GM23338 (cell line): ENCODE measurements around the gene TIMMDC1. TPM values are rescaled to one million over a fixed set of nuclear protein-coding genes. Genes with fewer than 3 reads are reported as not detected.

Experiments
- NANOG ChIP-seq: IDR thresholded peaks from 2 replicates; pipeline ENCODE4 v1.6.1; 2016; ENCODE audit warnings: antibody characterized with exemption, borderline replicate concordance
- ZNF114 ChIP-seq: fragments of 250-450 bp; sonication (Bioruptor Pico); IDR thresholded peaks from 2 replicates; pipeline ENCODE4 v1.5.0; 2020; ENCODE audit warnings: mild to moderate bottlenecking, moderate library complexity
- ZNF462 ChIP-seq: fragments of 250-450 bp; sonication (Bioruptor Pico); IDR thresholded peaks from 2 replicates; pipeline ENCODE4 v1.5.0; 2020; ENCODE audit warnings: mild to moderate bottlenecking, moderate library complexity
- polyA plus RNA-seq: library from polyadenylated mRNA; unstranded; fragments of >200 nt; fragmentation: Nextera tagmentation; extraction: Ambion mirVana; gene quantifications from 2 replicates; pipeline ENCODE4 v1.2.1, GENCODE V29; 2016
- total RNA-seq: library from RNA; depleted of rRNA; stranded (reverse); fragments of >200 nt; shearing (Covaris generic); gene quantifications from 2 replicates; pipeline ENCODE4 v1.2.3, GENCODE V29; 2014; rRNA removed

TIMMDC1 gene
- total and polyA plus RNA-seq, 2 experiments from 2014 or later, result 62.2 to 105 TPM

- TF ChIP-seq ZNF462 (CRISPR knock-in tag) (no peak), NANOG (no peak), ZNF114 (CRISPR knock-in tag) (no peak)
Measured at GRCh38 chr3:119571688-119572087, 73.3 kb downstream of the TIMMDC1 start (continued).

Other genes with a start within 250 kb of the TIMMDC1 start
- gene ARHGAP31, start 204.2 kb upstream of the TIMMDC1 start, total RNA-seq, result 4.2 and 4.3 TPM in 2 replicates
- gene ARHGAP31, start 204.2 kb upstream of the TIMMDC1 start, polyA plus RNA-seq, result 0.61 and 1.2 TPM in 2 replicates
- gene TMEM39A, start 34.9 kb upstream of the TIMMDC1 start, total RNA-seq, result 39.0 and 51.6 TPM in 2 replicates
- 11.0 and 12.9 TPM in 2 replicates for gene TMEM39A, start 34.9 kb upstream of the TIMMDC1 start, polyA plus RNA-seq
- 13.5 and 22.0 TPM in 2 replicates for gene POGLUT1, start 29.6 kb upstream of the TIMMDC1 start, total RNA-seq
- gene POGLUT1, start 29.6 kb upstream of the TIMMDC1 start, polyA plus RNA-seq, result 12.1 and 15.2 TPM in 2 replicates
- not detected in 2 replicates for gene CD80, start 61.1 kb downstream of the TIMMDC1 start, total RNA-seq
- gene CD80, start 61.1 kb downstream of the TIMMDC1 start, polyA plus RNA-seq, result not detected in 2 replicates
- gene ADPRH, start 80.9 kb downstream of the TIMMDC1 start, total RNA-seq, result 3.4 and 4.4 TPM in 2 replicates
- 1.2 and 1.7 TPM in 2 replicates for gene ADPRH, start 80.9 kb downstream of the TIMMDC1 start, polyA plus RNA-seq
- gene PLA1A, start 99.3 kb downstream of the TIMMDC1 start, total RNA-seq, result not detected in 2 replicates
- not detected in 2 replicates for gene PLA1A, start 99.3 kb downstream of the TIMMDC1 start, polyA plus RNA-seq
- gene POPDC2, start 162.0 kb downstream of the TIMMDC1 start, total RNA-seq, result not detected in 2 replicates
- 0.36 and 0.37 TPM in 2 replicates for gene POPDC2, start 162.0 kb downstream of the TIMMDC1 start, polyA plus RNA-seq
- 14.0 and 24.0 TPM in 2 replicates for gene COX17, start 178.9 kb downstream of the TIMMDC1 start, total RNA-seq
- gene COX17, start 178.9 kb downstream of the TIMMDC1 start, polyA plus RNA-seq, result 324 and 376 TPM in 2 replicates
- gene CFAP91, start 204.5 kb downstream of the TIMMDC1 start, total RNA-seq, result 3.7 and 4.9 TPM in 2 replicates
- gene CFAP91, start 204.5 kb downstream of the TIMMDC1 start, polyA plus RNA-seq, result 2.3 and 2.4 TPM in 2 replicates